CD8-positive, alpha-beta memory T cell (primary cell): ENCODE measurements around the gene IL2RA. TPM values are rescaled to one million over a fixed set of nuclear protein-coding genes. Genes with fewer than 3 reads are reported as not detected.
"Not testable (repeated sequence)": the region's sequence is repeated elsewhere in the genome, so short reads cannot be mapped to it uniquely, and the experiment has no call there.

Source experiments
- CTCF ChIA-PET: fragments of 350-600 bp; sonication (Branson Sonifier 250); formaldehyde crosslinking; loops from one replicate; lab custom pipeline; 2021; ENCODE audit warnings: antibody characterized with exemption; lab: Charles Lee
- POLR2A ChIA-PET: fragments of 350-600 bp; sonication (Branson Sonifier 250); formaldehyde crosslinking; loops from one replicate; lab custom pipeline; 2021; ENCODE audit warnings: antibody characterized with exemption; lab: Charles Lee
- DNase-seq, 5 donors: peaks; one replicate each; pipeline versions ENCODE4 v3.0.0 to v3.0.0-alpha.2; 2020 to 2022; ENCODE audit warnings: mixed read lengths in 1 of 5
- H3K27ac ChIP-seq: one replicate; pipeline ENCODE4 v1.7.0; 2013; ENCODE audit warnings: low read depth, mild to moderate bottlenecking, low read length, moderate library complexity
- H3K27me3 ChIP-seq: 2 replicates; pipeline ENCODE4 v1.7.0; 2013; ENCODE audit warnings: low read length, mild to moderate bottlenecking; ENCODE audit not compliant: insufficient read depth, poor library complexity, severe bottlenecking
- H3K36me3 ChIP-seq: 2 replicates; pipeline ENCODE4 v1.7.0; 2013; ENCODE audit warnings: mild to moderate bottlenecking, low read length, moderate library complexity; ENCODE audit not compliant: insufficient read depth
- H3K4me1 ChIP-seq: 2 replicates; pipeline ENCODE4 v1.7.0; 2013; ENCODE audit warnings: mild to moderate bottlenecking, low read length, moderate library complexity; ENCODE audit not compliant: insufficient read depth
- H3K4me3 ChIP-seq: 2 replicates; pipeline ENCODE4 v1.7.0; 2013; ENCODE audit warnings: mild to moderate bottlenecking, low read length
- H3K9me3 ChIP-seq: 2 replicates; pipeline ENCODE4 v1.7.0; 2013; ENCODE audit warnings: mild to moderate bottlenecking, low read length
- H3K27ac Mint-ChIP-seq, 8 donors: one replicate each; pipeline ENCODE4 v1.8.0; 2020 to 2021; ENCODE audit warnings: mixed read lengths in 8 of 8, mild to moderate bottlenecking in 6 of 8, inconsistent platforms in 3 of 8, moderate library complexity in 3 of 8
- H3K27me3 Mint-ChIP-seq, 2 donors: one replicate each; pipeline ENCODE4 v1.8.0; 2020 to 2021; ENCODE audit warnings: mixed read lengths in 2 of 2, mild to moderate bottlenecking in 1 of 2, moderate library complexity in 1 of 2
- H3K36me3 Mint-ChIP-seq, 3 donors: one replicate each; pipeline ENCODE4 v1.8.0; 2020 to 2021; ENCODE audit warnings: mixed read lengths in 3 of 3, inconsistent platforms in 1 of 3, mild to moderate bottlenecking in 1 of 3
- H3K4me1 Mint-ChIP-seq, 3 donors: one replicate each; pipeline ENCODE4 v1.8.0; 2020 to 2021; ENCODE audit warnings: mixed read lengths in 3 of 3, inconsistent platforms in 1 of 3, mild to moderate bottlenecking in 1 of 3
- H3K4me3 Mint-ChIP-seq, 7 donors: one replicate each; pipeline ENCODE4 v1.8.0; 2020 to 2021; ENCODE audit warnings: mixed read lengths in 7 of 7, mild to moderate bottlenecking in 6 of 7, moderate library complexity in 4 of 7, inconsistent platforms in 2 of 7
- H3K9me3 Mint-ChIP-seq, 5 donors: one replicate each; pipeline ENCODE4 v1.8.0; 2020 to 2022; ENCODE audit warnings: mixed read lengths in 5 of 5, mild to moderate bottlenecking in 3 of 5, moderate library complexity in 2 of 5, inconsistent platforms in 1 of 5
- polyA plus RNA-seq: library from polyadenylated mRNA; unstranded; fragments of 300-500 nt; fragmentation: Illumina TruSeq; gene quantifications from one replicate; pipeline ENCODE4 v1.2.3, GENCODE V29; 2021
- total RNA-seq, 2 experiments: library from RNA; stranded (reverse); gene quantifications; one replicate each; pipeline ENCODE4 v1.2.3, GENCODE V29; 2021

The IL2RA gene
- total and polyA plus RNA-seq, 3 experiments from 2014 or later: 8.3 to 1,224 (median 1,178) TPM

- Mint-ChIP-seq H3K4me1 (peaks cover 47 to 79% (median 68%) of the 10 kb centered on the region in 3 donors), H3K27ac (peak overlapping the region in 2 of 8 donors; percentile 10 to 48)
- POLR2A ChIA-PET: no interaction called here
These were observed 3.2 kb upstream of the IL2RA start for GRCh38 chr10:6065406-6065805.

GRCh38 chr10:6064726-6065125 lies 2.6 kb upstream of the IL2RA start:
- H3K4me3 ChIP-seq, H3K36me3 Mint-ChIP-seq, H3K27me3 Mint-ChIP-seq, H3K27ac ChIP-seq, POLR2A ChIA-PET, H3K9me3 Mint-ChIP-seq, H3K27me3 ChIP-seq, H3K36me3 ChIP-seq, DNase-seq, H3K9me3 ChIP-seq: not testable (repeated sequence)
- H3K27ac Mint-ChIP-seq: peak overlapping the region in 1 of 8 donors; percentile 48
- peak overlapping the region in 1 of 7 donors; percentile 55 for H3K4me3 Mint-ChIP-seq
- CTCF ChIA-PET: interaction anchor here (2.3 kb wide), 1 partner anchor 14 kb away, joined by 8 read pairs; no protein-coding TSS in a partner anchor
- H3K4me1 Mint-ChIP-seq: peaks cover 53 to 80% (median 74%) of the 10 kb centered on the region in 3 donors
- H3K4me1 ChIP-seq: peaks cover 61% of the 10 kb centered on the region

More at GRCh38 chr10:6065406-6065805, 3.2 kb upstream of the IL2RA start:
- CTCF ChIA-PET: no interaction called here
- Histone ChIP-seq H3K4me3 (no peak overlapping the region), H3K27ac (no peak overlapping the region), H3K27me3 (no peaks in the 10 kb centered on the region), H3K36me3 (no peaks in the 10 kb centered on the region), H3K9me3 (no peaks in the 10 kb centered on the region), H3K4me1 (peaks cover 62% of the 10 kb centered on the region)
- Mint-ChIP-seq H3K9me3 (no peaks in the 10 kb centered on the region), H3K27me3 (peaks cover 0 to 10% of the 10 kb centered on the region in 2 donors), H3K4me3 (peak overlapping the region in 1 of 7 donors; percentile 55), H3K36me3 (peaks cover 0 to 5% (median 0%) of the 10 kb centered on the region in 3 donors)
- no peak for DNase-seq

DNA sequence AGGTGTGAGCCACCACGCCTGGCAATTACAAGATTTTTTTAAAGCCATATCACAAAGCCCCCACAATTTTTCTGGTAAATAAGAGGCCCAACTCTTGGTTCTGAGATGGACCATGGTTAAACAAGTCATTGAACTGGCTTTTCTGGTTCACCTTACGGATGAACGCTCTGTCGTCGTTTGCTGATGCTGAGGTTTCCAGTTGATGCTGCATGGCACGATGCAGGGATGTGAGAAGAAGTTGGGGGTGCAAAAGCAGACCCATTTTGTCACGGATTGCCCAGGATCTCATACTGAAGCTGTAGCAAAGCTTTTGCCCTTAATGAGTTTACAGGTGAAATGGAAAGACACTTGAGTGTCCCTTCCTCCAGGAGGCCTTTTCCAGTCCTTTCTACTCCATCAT lies 2.0 kb upstream of the IL2RA start:
- H3K27me3 Mint-ChIP-seq: peaks cover 0 to 8% of the 10 kb centered on the region in 2 donors
- CTCF ChIA-PET: interaction anchor here (1.7 to 2.3 kb wide), 3 partner anchors 13 to 22 kb away, joined by 3 to 11 read pairs (median 8); no protein-coding TSS in a partner anchor
- POLR2A ChIA-PET: interaction anchor here (0.7 kb wide), 1 partner anchor 12 kb away, joined by 3 read pairs; no protein-coding TSS in a partner anchor
- H3K4me3 ChIP-seq: no peak overlapping the region
- H3K4me3 Mint-ChIP-seq: peak overlapping the region in 1 of 7 donors; percentile 59
- peak overlapping the region in 1 of 8 donors; percentile 20 for H3K27ac Mint-ChIP-seq
- peaks cover 53 to 81% (median 75%) of the 10 kb centered on the region in 3 donors for H3K4me1 Mint-ChIP-seq
- no peaks in the 10 kb centered on the region for H3K9me3 Mint-ChIP-seq
- no peaks in the 10 kb centered on the region for H3K36me3 ChIP-seq
- peaks cover 0 to 5% (median 0%) of the 10 kb centered on the region in 3 donors for H3K36me3 Mint-ChIP-seq
- H3K4me1 ChIP-seq: peaks cover 61% of the 10 kb centered on the region
- no peaks in the 10 kb centered on the region for H3K9me3 ChIP-seq
- H3K27me3 ChIP-seq: no peaks in the 10 kb centered on the region
- DNase-seq: no peak
- H3K27ac ChIP-seq: no peak overlapping the region

DNA sequence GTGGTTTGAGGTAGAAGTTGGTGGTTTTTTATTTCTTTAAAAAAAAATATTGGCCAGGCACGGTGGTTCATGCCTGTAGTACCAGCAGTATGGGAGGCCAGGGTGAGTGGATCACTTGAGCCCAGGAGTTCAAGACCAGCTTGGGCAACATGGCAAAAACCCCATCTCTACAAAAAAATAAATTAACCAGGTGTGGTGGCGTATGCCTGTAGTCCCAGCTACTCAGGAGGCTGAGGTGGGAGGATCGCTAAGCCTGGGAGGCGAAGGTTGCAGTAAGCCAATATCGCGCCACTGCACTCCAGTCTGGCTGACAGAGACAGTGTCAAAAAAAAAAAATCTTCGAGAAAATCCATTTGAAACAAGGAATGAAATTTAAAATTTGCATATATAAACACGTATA lies 1.1 kb downstream of the IL2RA start:
- peaks cover 50 to 83% (median 82%) of the 10 kb centered on the region in 3 donors for H3K4me1 Mint-ChIP-seq
- peak overlapping the region; percentile 75 to 94 (median 92) for H3K4me3 Mint-ChIP-seq
- POLR2A ChIA-PET: interaction anchor here (0.7 to 0.9 kb wide), 2 partner anchors 10 to 13 kb away, joined by 3 to 5 read pairs; no protein-coding TSS in a partner anchor
- peaks cover 0 to 7% (median 0%) of the 10 kb centered on the region in 3 donors for H3K36me3 Mint-ChIP-seq
- Histone ChIP-seq H3K4me1 (peaks cover 48% of the 10 kb centered on the region), H3K36me3 (no peaks in the 10 kb centered on the region), H3K27ac (no peak overlapping the region), H3K27me3 (no peaks in the 10 kb centered on the region), H3K4me3 (no peak overlapping the region), H3K9me3 (no peaks in the 10 kb centered on the region)
- peak overlapping the region in 5 of 8 donors; percentile 11 to 94 (median 31) for H3K27ac Mint-ChIP-seq
- DNase-seq: no peak
- CTCF ChIA-PET: interaction anchor here (0.8 to 1.8 kb wide), 5 partner anchors 10 to 48 kb away, joined by 3 to 13 read pairs (median 3); no protein-coding TSS in a partner anchor
- no peaks in the 10 kb centered on the region for H3K9me3 Mint-ChIP-seq
- H3K27me3 Mint-ChIP-seq: peaks cover 0 to 8% of the 10 kb centered on the region in 2 donors

DNA sequence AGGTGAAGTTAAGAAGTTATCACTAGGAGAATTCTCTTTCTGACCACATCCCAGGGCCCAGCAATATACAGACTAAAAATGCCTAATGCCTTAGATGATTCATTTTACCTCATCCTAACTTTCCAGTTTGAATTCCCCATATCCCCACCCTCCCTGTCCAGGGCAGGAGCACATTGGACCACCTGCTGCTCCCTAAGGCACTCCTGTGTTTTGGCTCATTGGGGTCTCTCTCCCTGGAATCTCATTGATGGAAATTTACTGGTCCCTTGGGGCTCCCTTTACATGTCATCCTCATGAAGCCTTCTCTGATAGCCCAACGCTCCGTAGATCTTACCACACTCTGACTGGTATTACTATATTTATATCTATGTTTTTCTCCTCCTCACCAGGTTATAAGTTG lies 2.7 kb downstream of the IL2RA start:
- peak overlapping the region in 4 of 8 donors; percentile 48 to 57 (median 54) for H3K27ac Mint-ChIP-seq
- peaks cover 0 to 8% of the 10 kb centered on the region in 2 donors for H3K27me3 Mint-ChIP-seq
- peak overlapping the region in 4 of 7 donors; percentile 42 to 93 (median 54) for H3K4me3 Mint-ChIP-seq
- Histone ChIP-seq H3K27ac (no peak overlapping the region), H3K36me3 (no peaks in the 10 kb centered on the region), H3K4me3 (no peak overlapping the region), H3K9me3 (no peaks in the 10 kb centered on the region), H3K4me1 (peaks cover 37% of the 10 kb centered on the region), H3K27me3 (no peaks in the 10 kb centered on the region)
- ChIA-PET CTCF (interaction anchor here (1.5 kb wide), 1 partner anchor 8 kb away, joined by 3 read pairs; no protein-coding TSS in a partner anchor), POLR2A (no interaction called here)
- no peak for DNase-seq
- H3K4me1 Mint-ChIP-seq: peaks cover 48 to 79% (median 74%) of the 10 kb centered on the region in 3 donors
- peaks cover 0 to 7% (median 0%) of the 10 kb centered on the region in 3 donors for H3K36me3 Mint-ChIP-seq
- H3K9me3 Mint-ChIP-seq: no peaks in the 10 kb centered on the region

- no peaks in the 10 kb centered on the region for H3K27me3 ChIP-seq
- no peak overlapping the region for H3K4me3 ChIP-seq
- no peak overlapping the region for H3K27ac ChIP-seq
- peak overlapping the region in 2 of 8 donors; percentile 57 to 71 for H3K27ac Mint-ChIP-seq
- no peaks in the 10 kb centered on the region for H3K9me3 ChIP-seq
- ChIA-PET POLR2A (interaction anchor here (0.6 kb wide), 1 partner anchor 9 kb away, joined by 4 read pairs; no protein-coding TSS in a partner anchor), CTCF (interaction anchor here (1.2 to 1.4 kb wide), 2 partner anchors 9 to 28 kb away, joined by 4 read pairs; no protein-coding TSS in a partner anchor)
- peaks cover 0 to 8% of the 10 kb centered on the region in 2 donors for H3K27me3 Mint-ChIP-seq
- no peak for DNase-seq
- H3K36me3 ChIP-seq: no peaks in the 10 kb centered on the region
- H3K36me3 Mint-ChIP-seq: peaks cover 0 to 7% (median 0%) of the 10 kb centered on the region in 3 donors
- no peaks in the 10 kb centered on the region for H3K9me3 Mint-ChIP-seq
- H3K4me1 ChIP-seq: peaks cover 41% of the 10 kb centered on the region
- H3K4me3 Mint-ChIP-seq: peak overlapping the region in 2 of 7 donors; percentile 42 to 45
- H3K4me1 Mint-ChIP-seq: peaks cover 55 to 83% (median 77%) of the 10 kb centered on the region in 3 donors
These were observed 3.3 kb downstream of the IL2RA start for GRCh38 chr10:6058682-6059475.

GRCh38 chr10:6056411-6057135 lies 5.6 kb downstream of the IL2RA start:
- Mint-ChIP-seq H3K27me3 (peaks cover 0 to 5% of the 10 kb centered on the region in 2 donors), H3K4me1 (peaks cover 64 to 91% (median 85%) of the 10 kb centered on the region in 3 donors), H3K9me3 (no peaks in the 10 kb centered on the region), H3K4me3 (peak overlapping the region in 1 of 7 donors; percentile 12), H3K36me3 (peaks cover 0 to 3% (median 0%) of the 10 kb centered on the region in 3 donors), H3K27ac (peak overlapping the region in 4 of 8 donors; percentile 16 to 70 (median 39))
- ChIA-PET POLR2A (interaction anchor here (0.6 kb wide), 1 partner anchor 248 kb away, joined by 8 read pairs; no protein-coding TSS in a partner anchor), CTCF (interaction anchor here (0.9 to 2.1 kb wide), 3 partner anchors 27 to 43 kb away, joined by 3 to 7 read pairs (median 4); no protein-coding TSS in a partner anchor)
- Histone ChIP-seq H3K9me3 (no peaks in the 10 kb centered on the region), H3K4me3 (no peak overlapping the region), H3K4me1 (peaks cover 50% of the 10 kb centered on the region), H3K27me3 (no peaks in the 10 kb centered on the region), H3K27ac (no peak overlapping the region), H3K36me3 (no peaks in the 10 kb centered on the region)
- no peak for DNase-seq
